Measurements from ENCODE around the gene CCT5. TPM values are rescaled to one million over a fixed set of nuclear protein-coding genes. Genes with fewer than 3 reads are reported as not detected.
A peak's percentile ranks its signal among the peaks of the same experiment; 100 is the strongest.
"Not testable (repeated sequence)": the region's sequence is repeated elsewhere in the genome, so short reads cannot be mapped to it uniquely, and the experiment has no call there.

The CCT5 gene
- total RNA-seq, 4 donors from 2014 or later: 113 to 208 (median 155) TPM

GRCh38 chr5:10243660-10244240 is 6.3 kb upstream of the CCT5 start:
- 91 to 100% methylated on average over 1 of the region's 1 CpG for WGBS, 2 donors (ENCODE audit: low coverage in 1 of 2)

GRCh38 chr5:10244342-10244944 is 5.6 kb upstream of the CCT5 start:
- Histone ChIP-seq H3K4me3 (no peak overlapping the region), H3K27me3 (no peaks in the 10 kb centered on the region), H3K9me3 (no peaks in the 10 kb centered on the region), H3K4me1 (peaks cover 0 to 9% (median 0%) of the 10 kb centered on the region in 3 donors), H3K36me3 (no peaks in the 10 kb centered on the region), H3K27ac (no peak overlapping the region)
- TF ChIP-seq POLR2A (IDR thresholded peaks at IDR 0.05) (no peak), POLR2AphosphoS5 (IDR thresholded peaks at IDR 0.05) (no peak), EP300 (IDR thresholded peaks at IDR 0.05) (no peak)
- TF ChIP-seq, protein P1, sequence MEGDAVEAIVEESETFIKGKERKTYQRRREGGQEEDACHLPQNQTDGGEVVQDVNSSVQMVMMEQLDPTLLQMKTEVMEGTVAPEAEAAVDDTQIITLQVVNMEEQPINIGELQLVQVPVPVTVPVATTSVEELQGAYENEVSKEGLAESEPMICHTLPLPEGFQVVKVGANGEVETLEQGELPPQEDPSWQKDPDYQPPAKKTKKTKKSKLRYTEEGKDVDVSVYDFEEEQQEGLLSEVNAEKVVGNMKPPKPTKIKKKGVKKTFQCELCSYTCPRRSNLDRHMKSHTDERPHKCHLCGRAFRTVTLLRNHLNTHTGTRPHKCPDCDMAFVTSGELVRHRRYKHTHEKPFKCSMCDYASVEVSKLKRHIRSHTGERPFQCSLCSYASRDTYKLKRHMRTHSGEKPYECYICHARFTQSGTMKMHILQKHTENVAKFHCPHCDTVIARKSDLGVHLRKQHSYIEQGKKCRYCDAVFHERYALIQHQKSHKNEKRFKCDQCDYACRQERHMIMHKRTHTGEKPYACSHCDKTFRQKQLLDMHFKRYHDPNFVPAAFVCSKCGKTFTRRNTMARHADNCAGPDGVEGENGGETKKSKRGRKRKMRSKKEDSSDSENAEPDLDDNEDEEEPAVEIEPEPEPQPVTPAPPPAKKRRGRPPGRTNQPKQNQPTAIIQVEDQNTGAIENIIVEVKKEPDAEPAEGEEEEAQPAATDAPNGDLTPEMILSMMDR (IDR thresholded peaks at IDR 0.05): no peak
- no peak for ATAC-seq
- 92 to 94% methylated on average over 7 to 8 of the region's 10 CpGs for WGBS, 2 donors (ENCODE audit: low coverage in 1 of 2)

More at GRCh38 chr5:10243660-10244240, 6.3 kb upstream of the CCT5 start:
- Histone ChIP-seq H3K4me3 (no peak overlapping the region), H3K4me1 (peaks cover 0 to 5% (median 0%) of the 10 kb centered on the region in 3 donors), H3K9me3 (no peaks in the 10 kb centered on the region), H3K36me3 (peaks cover 0 to 4% of the 10 kb centered on the region in 2 donors), H3K27ac (no peak overlapping the region), H3K27me3 (no peaks in the 10 kb centered on the region)
- TF ChIP-seq EP300 (IDR thresholded peaks at IDR 0.05): no peak
- TF ChIP-seq POLR2AphosphoS5 (IDR thresholded peaks at IDR 0.05): no peak
- TF ChIP-seq, protein P1 (IDR thresholded peaks at IDR 0.05): no peak
- no peak for TF ChIP-seq POLR2A (IDR thresholded peaks at IDR 0.05)
- no peak for ATAC-seq

DNA sequence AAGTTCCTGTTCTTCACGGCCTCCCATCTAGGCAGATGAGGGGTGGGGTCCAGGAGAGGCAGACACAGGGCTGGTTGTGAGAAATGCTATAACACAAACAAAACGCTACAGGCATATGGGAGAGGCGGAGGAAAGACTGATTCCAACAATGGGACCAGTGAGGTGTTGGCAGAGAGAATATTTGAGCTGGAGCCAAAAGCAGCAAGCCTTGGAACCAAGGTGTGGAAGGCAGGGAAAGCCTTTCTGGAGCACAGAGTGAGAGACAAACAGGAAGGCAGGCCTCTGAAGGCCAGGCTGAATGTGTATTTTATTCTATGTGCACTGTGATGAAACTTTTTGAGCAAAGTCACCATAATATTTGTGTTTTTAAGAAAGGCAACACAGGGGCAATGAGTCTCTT is 3.3 kb upstream of the CCT5 start:
- Histone ChIP-seq H3K9me3 (no peaks in the 10 kb centered on the region), H3K4me3 (no peak overlapping the region), H3K27ac (no peak overlapping the region), H3K4me1 (peaks cover 4 to 22% (median 8%) of the 10 kb centered on the region in 3 donors), H3K27me3 (no peaks in the 10 kb centered on the region), H3K36me3 (no peaks in the 10 kb centered on the region)
- ATAC-seq: no peak
- WGBS, 2 donors (ENCODE audit: low coverage in 1 of 2): 75 to 90% methylated on average over 2 to 3 of the region's 3 CpGs
- TF ChIP-seq EP300 (IDR thresholded peaks at IDR 0.05) (no peak), POLR2A (IDR thresholded peaks at IDR 0.05) (no peak), POLR2AphosphoS5 (IDR thresholded peaks at IDR 0.05) (no peak)
- TF ChIP-seq, protein P1 (IDR thresholded peaks at IDR 0.05): no peak

- H3K4me3 ChIP-seq, H3K27me3 ChIP-seq, H3K9me3 ChIP-seq, H3K27ac ChIP-seq, H3K36me3 ChIP-seq, ATAC-seq: not testable (repeated sequence)
- 75 to 93% methylated on average over 3 to 4 of the region's 4 CpGs for WGBS, 2 donors (ENCODE audit: low coverage in 1 of 2)
- H3K4me1 ChIP-seq: peaks cover 4 to 27% (median 13%) of the 10 kb centered on the region in 3 donors
Measured at GRCh38 chr5:10247217-10247616, 2.9 kb upstream of the CCT5 start.

GRCh38 chr5:10248378-10249260 is 1.5 kb upstream of the CCT5 start:
- H3K4me1 ChIP-seq: peaks cover 4 to 39% (median 16%) of the 10 kb centered on the region in 3 donors
- no peak for ATAC-seq
- TF ChIP-seq POLR2A (IDR thresholded peaks at IDR 0.05): no peak
- no peak for TF ChIP-seq POLR2AphosphoS5 (IDR thresholded peaks at IDR 0.05)
- no peak for TF ChIP-seq EP300 (IDR thresholded peaks at IDR 0.05)
- TF ChIP-seq, protein P1 (IDR thresholded peaks at IDR 0.05): no peak
- peaks cover 0 to 3% of the 10 kb centered on the region in 2 donors for H3K36me3 ChIP-seq
- H3K9me3 ChIP-seq: no peaks in the 10 kb centered on the region
- 68 to 71% methylated on average over 17 to 20 of the region's 29 CpGs for WGBS, 2 donors (ENCODE audit: low coverage in 1 of 2)
- H3K27me3 ChIP-seq: no peaks in the 10 kb centered on the region
- peak overlapping the region; percentile 88 to 95 for H3K4me3 ChIP-seq
- peak overlapping the region; percentile 93 to 97 (median 94) for H3K27ac ChIP-seq
